IPS-11a (cell line): Measurements from ENCODE around the gene PAX1.

ENCODE experiments used
- H3K4me3 ChIP-seq: one replicate; pipeline ENCODE4 v1.5.1; 2013; ENCODE audit warnings: low read depth, low read length, control low read depth

Gene PAX1

DNA sequence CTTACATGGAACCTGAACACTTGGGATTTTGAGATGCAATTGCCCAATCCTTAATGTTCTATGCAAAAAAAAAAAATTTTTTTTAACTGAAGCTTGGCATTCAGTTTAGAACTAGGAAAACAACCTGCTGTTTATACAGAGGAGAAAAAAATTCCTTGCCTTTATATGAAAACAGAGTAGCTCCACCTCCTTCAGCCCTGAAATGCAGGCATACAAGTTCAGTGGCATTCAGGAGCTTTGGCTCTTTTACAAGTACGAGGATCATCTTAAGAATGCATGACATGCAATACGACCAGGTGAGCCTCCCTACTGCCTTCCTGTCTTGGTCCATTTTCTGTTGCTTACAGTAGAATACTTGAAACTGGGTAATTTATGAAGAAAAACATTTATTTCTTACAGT lies 20.4 kb downstream of the PAX1 start:
- no peak overlapping the region for H3K4me3 ChIP-seq

DNA sequence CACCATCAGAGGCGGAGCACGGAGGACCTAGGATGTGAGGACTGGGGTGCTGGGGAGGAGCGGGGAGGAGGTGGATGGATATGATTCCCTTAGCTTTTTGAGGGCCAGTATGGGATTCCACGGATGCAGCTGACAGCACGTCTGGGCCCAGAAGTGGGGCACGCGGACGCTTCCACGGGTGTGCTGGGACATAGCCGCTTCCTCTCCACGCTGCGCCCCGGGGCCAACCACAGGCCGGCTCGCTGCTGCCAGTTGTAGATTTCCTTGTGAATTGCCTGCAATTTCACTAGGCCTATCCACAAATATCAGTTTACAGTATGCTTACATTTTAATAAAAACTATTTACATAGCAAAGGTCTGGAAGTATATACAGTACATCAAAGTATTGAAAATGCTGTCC lies 23.9 kb downstream of the PAX1 start:
- no peak overlapping the region for H3K4me3 ChIP-seq

DNA sequence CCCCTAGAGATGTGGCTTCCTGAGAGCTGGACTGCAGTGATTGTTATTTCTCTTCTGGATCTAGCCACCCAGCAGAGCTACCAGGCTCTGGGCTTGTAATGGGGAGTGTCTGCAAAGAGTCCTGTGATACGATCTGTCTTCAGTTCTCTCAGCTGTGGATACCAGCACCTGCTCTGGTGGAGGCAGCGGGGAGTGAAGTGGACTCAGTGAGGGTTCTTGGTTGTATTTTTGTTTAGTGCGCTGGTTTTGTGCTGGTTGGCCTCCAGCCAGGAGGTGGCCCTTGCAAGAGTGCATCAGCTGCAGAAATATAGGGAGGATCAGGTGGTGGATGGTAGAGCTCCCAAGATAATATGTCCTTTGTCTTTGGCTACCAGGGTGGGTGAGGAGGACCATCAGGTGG lies 33.7 kb downstream of the PAX1 start:
- H3K4me3 ChIP-seq = no peak overlapping the region

DNA sequence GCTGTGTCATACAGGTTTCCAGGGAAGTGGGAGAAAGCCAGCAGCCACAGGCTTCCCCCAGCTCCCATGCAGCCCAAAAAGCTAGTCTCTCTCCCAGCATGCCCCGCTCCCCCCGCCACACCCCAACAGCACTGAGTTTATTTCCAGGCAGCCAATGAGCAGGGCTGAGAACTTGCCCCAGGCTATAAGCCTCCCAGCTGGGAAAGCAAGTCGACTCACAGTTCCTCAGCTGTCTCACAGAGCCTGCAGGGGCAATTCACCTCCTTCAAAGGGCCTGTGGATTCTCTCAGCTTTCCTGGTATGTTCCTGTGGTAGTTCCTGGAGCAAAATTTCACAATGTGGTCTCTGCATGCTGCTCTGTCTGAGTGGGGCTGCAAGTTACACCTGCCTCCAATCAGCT lies 34.2 kb downstream of the PAX1 start:
- H3K4me3 ChIP-seq = no peak overlapping the region

DNA sequence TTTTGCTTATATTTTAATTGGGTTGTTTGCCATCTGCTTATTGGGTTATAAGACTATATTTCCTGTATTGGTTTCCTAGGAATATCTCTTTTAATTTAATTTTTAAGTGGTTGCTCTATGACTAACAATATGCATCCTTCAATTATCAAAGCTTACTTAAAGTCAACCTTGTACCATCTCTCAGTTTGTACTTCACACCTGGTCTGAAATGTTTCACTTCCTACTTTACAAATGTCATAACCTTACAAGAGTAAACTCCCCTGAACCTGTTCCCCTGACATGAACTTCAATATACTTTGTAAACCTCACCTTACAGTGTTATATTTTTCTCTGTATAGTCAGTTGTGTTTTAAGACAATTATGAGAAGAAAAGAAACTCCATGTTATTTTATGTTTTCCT lies 35.8 kb downstream of the PAX1 start:
- no peak overlapping the region for H3K4me3 ChIP-seq

DNA sequence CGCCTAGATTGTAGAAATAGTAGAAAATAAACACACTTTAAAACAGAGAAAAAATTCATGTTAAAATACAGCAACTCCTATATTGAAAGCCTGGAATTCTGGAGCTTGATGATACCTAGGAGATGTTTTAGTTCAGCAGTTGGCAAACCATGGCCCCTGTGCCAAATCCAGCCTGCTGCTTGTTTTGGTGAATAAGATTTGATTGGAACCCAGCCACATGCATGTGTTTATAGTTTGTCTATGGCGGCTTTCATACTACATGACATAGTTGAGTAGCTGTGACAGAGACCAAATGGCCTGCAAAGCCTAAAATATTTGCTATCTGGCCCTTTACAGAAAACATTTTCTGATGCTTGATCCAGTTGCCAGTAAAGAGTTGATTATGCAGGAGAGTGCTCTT lies 57.2 kb downstream of the PAX1 start:
- no peak overlapping the region for H3K4me3 ChIP-seq

DNA sequence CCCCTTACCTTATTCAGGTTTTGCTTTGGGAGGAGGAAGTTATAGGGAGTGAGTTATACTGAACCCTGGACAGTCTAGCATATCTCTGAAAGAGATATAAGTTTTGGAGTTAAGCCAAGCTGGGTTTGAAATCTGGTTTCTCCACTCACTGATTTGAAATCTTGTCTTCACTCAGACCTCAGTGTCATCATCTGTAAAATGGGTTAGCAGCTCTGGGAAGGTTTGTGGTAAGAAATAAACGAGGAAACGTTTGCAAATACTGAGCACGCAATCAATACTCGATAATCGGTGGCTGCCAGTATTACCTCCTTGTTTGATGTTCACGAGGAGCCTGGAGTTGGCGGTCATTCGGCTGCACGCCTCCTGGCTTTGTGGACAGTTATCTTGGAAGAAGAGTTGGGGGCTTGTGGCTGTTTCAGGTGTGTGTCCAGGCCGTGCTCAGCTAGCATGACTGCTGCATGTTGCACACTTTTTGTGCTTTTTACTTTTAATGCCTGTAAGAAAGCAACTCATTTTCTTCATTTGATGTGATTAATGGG lies 61.8 kb downstream of the PAX1 start:
- H3K4me3 ChIP-seq = no peak overlapping the region

DNA sequence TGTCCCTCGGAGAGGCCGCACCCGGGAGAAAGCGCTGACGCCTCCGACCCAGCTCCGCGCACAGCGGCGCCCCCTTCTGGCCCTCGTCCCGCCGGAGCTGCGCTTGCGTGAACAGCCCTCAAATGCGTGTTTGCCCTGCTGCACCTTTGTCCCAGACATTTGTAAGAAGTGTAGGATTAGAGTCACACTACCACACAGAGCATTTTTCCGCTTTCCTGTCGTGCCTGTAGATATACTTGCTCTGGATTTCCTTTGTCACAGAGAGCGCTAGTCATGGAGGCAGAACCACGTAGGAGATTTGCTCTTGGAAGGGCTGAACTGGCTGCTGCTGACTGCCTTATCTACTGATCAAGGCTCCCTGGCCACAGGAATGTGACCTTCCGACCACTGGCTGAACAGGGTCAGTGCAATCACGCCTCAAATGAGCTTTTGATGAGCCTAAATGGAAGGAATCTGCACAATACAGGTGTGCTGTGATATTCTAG lies 62.3 kb downstream of the PAX1 start:
- no peak overlapping the region for H3K4me3 ChIP-seq
